Kidney (tissue), 14 donors: ENCODE results near the gene STARD4. TPM values are rescaled to one million over a fixed set of nuclear protein-coding genes. Genes with fewer than 3 reads are reported as not detected.

ENCODE experiments used
- DNase-seq, 5 donors: peaks; one replicate each; pipeline ENCODE4 v3.0.0-alpha.2; 2013 to 2020
- FAIRE-seq: peaks from 2 replicates; lab custom pipeline; 2012; peaks lifted over from hg19 to GRCh38; lab: Jason Lieb, UNC
- H3K27ac ChIP-seq, 2 donors: one replicate each; pipeline ENCODE4 v1.7.0; 2013; ENCODE audit warnings: low read depth in 2 of 2, low read length in 2 of 2, inconsistent platforms in 1 of 2
- H3K27me3 ChIP-seq: one replicate; pipeline ENCODE4 v1.7.1; 2013; ENCODE audit warnings: low read length, inconsistent platforms; ENCODE audit not compliant: control insufficient read depth, insufficient read depth
- H3K36me3 ChIP-seq, 3 donors: one replicate each; pipeline versions ENCODE4 v1.7.0 to v1.7.1; 2013; ENCODE audit warnings: low read length in 3 of 3, control low read depth in 1 of 3, inconsistent platforms in 1 of 3; ENCODE audit not compliant: insufficient read depth in 3 of 3, control insufficient read depth in 2 of 3
- H3K4me1 ChIP-seq, 3 donors: one replicate each; pipeline versions ENCODE4 v1.7.0 to v1.7.1; 2013; ENCODE audit warnings: low read length in 3 of 3, inconsistent platforms in 1 of 3, low read depth in 1 of 3; ENCODE audit not compliant: control insufficient read depth in 2 of 3, insufficient read depth in 2 of 3
- H3K4me3 ChIP-seq, 3 donors: one replicate each; pipeline versions ENCODE4 v1.7.0 to v1.8.1; 2013; ENCODE audit warnings: low read length in 3 of 3, control low read depth in 1 of 3, inconsistent platforms in 1 of 3
- H3K9ac ChIP-seq, 3 donors: one replicate each; pipeline versions ENCODE4 v1.7.0 to v1.7.1; 2013; ENCODE audit warnings: low read length in 3 of 3, control low read depth in 1 of 3, inconsistent platforms in 1 of 3
- H3K9me3 ChIP-seq, 3 donors: one replicate each; pipeline versions ENCODE4 v1.7.0 to v1.7.1; 2013; ENCODE audit warnings: low read length in 3 of 3, control low read depth in 1 of 3, inconsistent platforms in 1 of 3; ENCODE audit not compliant: control insufficient read depth in 2 of 3, insufficient read depth in 1 of 3
- intact Hi-C: fragments of 100-400 bp; cut with DNase I; formaldehyde crosslinking; loops from one replicate; pipeline ENCODE4 v1.11.1; 2022
- polyA plus RNA-seq: library from polyadenylated mRNA; stranded (reverse); fragments of 350-450 nt; fragmentation: Illumina TruSeq; extraction: RNeasy Lipid Tissue Mini Kit (QIAGEN cat#74804); gene quantifications from one replicate; pipeline ENCODE4 v1.2.3, GENCODE V29; 2014; ENCODE audit warnings: low read depth, low replicate concordance; ENCODE audit not compliant: insufficient read depth
- total RNA-seq: library from RNA; stranded (reverse); fragmentation: NEBNext Ultra II Directional; extraction: Animal tissue kit (Norgen Biotek cat#: 25700); gene quantifications from one replicate; pipeline ENCODE4 v1.2.1, GENCODE V29; 2021
- TF ChIP-seq, protein P1 (sequence below): IDR thresholded peaks from 3 replicates; pipeline ENCODE4 v1.5.1; 2012; ENCODE audit warnings: mild to moderate bottlenecking, moderate library complexity, borderline replicate concordance; ENCODE audit not compliant: insufficient read depth; ENCODE audit errors: extremely low read depth
- donor health status: control.
- donor health status: control.
- donor health status: control.
- donor health status: control.
- donor health status: control.
- donor health status: DM: yes; HTN: yes; CAD: no.
- donor health status: Normal renal cell carcinoma (clear cell type).

The STARD4 gene
- total and polyA plus RNA-seq, 2 donors from 2014 or later: 10.4 to 12.6 TPM

GRCh38 chr5:111551161-111551560 is 38.8 kb upstream of the STARD4 start:
- TF ChIP-seq, protein P1, sequence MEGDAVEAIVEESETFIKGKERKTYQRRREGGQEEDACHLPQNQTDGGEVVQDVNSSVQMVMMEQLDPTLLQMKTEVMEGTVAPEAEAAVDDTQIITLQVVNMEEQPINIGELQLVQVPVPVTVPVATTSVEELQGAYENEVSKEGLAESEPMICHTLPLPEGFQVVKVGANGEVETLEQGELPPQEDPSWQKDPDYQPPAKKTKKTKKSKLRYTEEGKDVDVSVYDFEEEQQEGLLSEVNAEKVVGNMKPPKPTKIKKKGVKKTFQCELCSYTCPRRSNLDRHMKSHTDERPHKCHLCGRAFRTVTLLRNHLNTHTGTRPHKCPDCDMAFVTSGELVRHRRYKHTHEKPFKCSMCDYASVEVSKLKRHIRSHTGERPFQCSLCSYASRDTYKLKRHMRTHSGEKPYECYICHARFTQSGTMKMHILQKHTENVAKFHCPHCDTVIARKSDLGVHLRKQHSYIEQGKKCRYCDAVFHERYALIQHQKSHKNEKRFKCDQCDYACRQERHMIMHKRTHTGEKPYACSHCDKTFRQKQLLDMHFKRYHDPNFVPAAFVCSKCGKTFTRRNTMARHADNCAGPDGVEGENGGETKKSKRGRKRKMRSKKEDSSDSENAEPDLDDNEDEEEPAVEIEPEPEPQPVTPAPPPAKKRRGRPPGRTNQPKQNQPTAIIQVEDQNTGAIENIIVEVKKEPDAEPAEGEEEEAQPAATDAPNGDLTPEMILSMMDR: no peak
- Histone ChIP-seq H3K36me3 (no peaks in the 10 kb centered on the region), H3K4me3 (no peak overlapping the region), H3K9ac (no peak overlapping the region), H3K27ac (no peak overlapping the region), H3K4me1 (peaks cover 0 to 4% (median 3%) of the 10 kb centered on the region in 3 donors), H3K27me3 (no peaks in the 10 kb centered on the region), H3K9me3 (peaks cover 0 to 1% (median 0%) of the 10 kb centered on the region in 3 donors)
- no peak for DNase-seq
- intact Hi-C loops: no loop called here
- FAIRE-seq: no peak

DNA sequence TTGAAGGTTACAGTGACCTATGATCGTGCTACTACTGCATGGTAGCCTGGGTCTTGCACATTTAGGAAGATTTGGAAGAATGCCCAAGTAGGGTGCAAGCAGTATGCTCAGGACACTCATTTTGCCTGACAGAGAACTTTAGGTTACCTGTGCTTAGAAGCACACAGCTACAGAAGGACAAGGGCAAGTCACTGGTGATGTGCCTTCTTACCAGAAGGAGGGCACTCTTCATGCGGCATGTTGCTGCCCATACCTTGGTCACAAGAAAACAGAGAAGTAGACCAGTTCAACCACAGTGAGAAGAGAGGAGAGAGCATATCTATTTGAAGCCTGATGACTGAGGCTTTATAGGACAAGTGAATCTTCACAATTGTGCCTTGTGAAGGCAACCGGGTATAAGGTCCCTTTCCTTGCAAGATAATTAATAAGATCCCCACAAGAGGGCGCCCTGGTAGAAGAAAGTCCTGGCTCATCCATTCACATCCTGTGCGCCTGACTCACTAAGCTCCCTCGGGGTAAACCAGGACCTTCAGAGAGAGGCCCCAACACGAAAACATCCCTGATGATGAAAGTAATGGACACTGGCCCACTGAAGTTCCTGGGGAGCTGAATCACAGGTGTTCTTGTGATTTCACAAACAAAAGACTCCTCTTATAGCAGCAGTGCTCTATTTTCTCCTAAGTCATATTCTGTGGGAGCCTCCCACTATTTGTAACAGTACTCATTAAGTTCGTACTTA is 38.1 kb upstream of the STARD4 start:
- H3K27me3 ChIP-seq: no peaks in the 10 kb centered on the region
- TF ChIP-seq, protein P1: peak; percentile 74
- peak; percentile 69 to 96 (median 85) for DNase-seq
- no peak for FAIRE-seq
- H3K36me3 ChIP-seq: no peaks in the 10 kb centered on the region
- H3K27ac ChIP-seq: peak overlapping the region in 1 of 2 donors; percentile 42
- peaks cover 0 to 4% (median 3%) of the 10 kb centered on the region in 3 donors for H3K4me1 ChIP-seq
- peaks cover 0 to 1% (median 0%) of the 10 kb centered on the region in 3 donors for H3K9me3 ChIP-seq
- no peak overlapping the region for H3K4me3 ChIP-seq
- H3K9ac ChIP-seq: no peak overlapping the region
- intact Hi-C loops: no loop called here

- Histone ChIP-seq H3K9me3 (no peaks in the 10 kb centered on the region), H3K9ac (no peak overlapping the region), H3K36me3 (no peaks in the 10 kb centered on the region), H3K27me3 (no peaks in the 10 kb centered on the region), H3K4me1 (peaks cover 0 to 4% (median 3%) of the 10 kb centered on the region in 3 donors), H3K4me3 (no peak overlapping the region), H3K27ac (no peak overlapping the region)
- DNase-seq (no peak), FAIRE-seq (no peak)
- TF ChIP-seq, protein P1: no peak
- intact Hi-C loops: loop anchor here (10.0 kb wide), 1 partner anchor 596 kb away; no protein-coding TSS in a partner anchor
These were observed 36.8 kb upstream of the STARD4 start for GRCh38 chr5:111548992-111549649.
